HepG2 (cell line): ENCODE results near the gene CRIM1. TPM values are rescaled to one million over a fixed set of nuclear protein-coding genes. Genes with fewer than 3 reads are reported as not detected.

Source experiments
- ATAC-seq: fragments of 200-7000 bp; cut with Tn5 transposase; 3 replicates; pipeline ENCODE4 v1.9.1; 2020; ENCODE audit warnings: mild to moderate bottlenecking, moderate library complexity
- BruUV-seq: library from RNA; stranded (reverse); fragments of 400-500 nt; replicated peaks from 2 replicates; lab custom pipeline; 2021; lab: Mats Ljungman, UMichigan
- CTCF ChIA-PET: fragments of 300-600 bp; formaldehyde crosslinking; extraction: SDS; loops from one replicate; lab custom pipeline; 2021; ENCODE audit warnings: low total read pairs, inconsistent platforms, low intra/inter-chr PET ratio; lab: Yijun Ruan, JAX
- POLR2A ChIA-PET: fragments of 350-600 bp; sonication (Branson Sonifier 250); formaldehyde crosslinking; loops from one replicate; lab custom pipeline; 2020; ENCODE audit warnings: antibody characterized with exemption, inconsistent platforms; lab: Yijun Ruan, JAX
- DNase-seq: peaks from one replicate; pipeline ENCODE4 v3.0.0-alpha.2; 2015; ENCODE audit warnings: low spot score
- FAIRE-seq: peaks from 3 replicates; lab custom pipeline; 2011; peaks lifted over from hg19 to GRCh38; lab: Jason Lieb, UNC
- H2AFZ ChIP-seq: one replicate; pipeline ENCODE4 v1.6.1; 2011; ENCODE audit warnings: low read length, inconsistent platforms
- H3K27ac ChIP-seq: fragments of 300-600 bp; 3 replicates; pipeline ENCODE4 v1.8.0; 2011; ENCODE audit warnings: mixed run types, mild to moderate bottlenecking, mixed read lengths, low read length, inconsistent platforms; ENCODE audit not compliant: insufficient read depth; ENCODE audit errors: extremely low read length
- H3K27me3 ChIP-seq, 2 experiments: fragments of 200-600 bp in 1 of 2; 2 replicates in 1 of 2; 3 replicates in 1 of 2; pipeline versions ENCODE4 v1.6.0 to v1.8.0; 2011; ENCODE audit warnings: low read length in 2 of 2, mild to moderate bottlenecking in 2 of 2, moderate library complexity in 2 of 2, inconsistent platforms in 1 of 2; ENCODE audit not compliant: insufficient read depth in 2 of 2, control insufficient read depth in 1 of 2
- H3K36me3 ChIP-seq, 2 experiments: fragments of 200-600 bp in 1 of 2; replicated peaks in 1 of 2; 2 replicates in 1 of 2; 3 replicates in 1 of 2; pipeline versions ENCODE4 v1.5.1 to v1.8.0; 2011; ENCODE audit warnings: low read length in 2 of 2, inconsistent platforms in 1 of 2; ENCODE audit not compliant: insufficient read depth in 2 of 2, control insufficient read depth in 1 of 2
- H3K4me1 ChIP-seq: 2 replicates; pipeline ENCODE4 v1.5.1; 2012; ENCODE audit warnings: low read length, inconsistent platforms; ENCODE audit not compliant: insufficient read depth
- H3K4me2 ChIP-seq: 2 replicates; pipeline ENCODE4 v1.6.0; 2011; ENCODE audit warnings: low read depth, low read length, inconsistent platforms
- H3K4me3 ChIP-seq, 3 experiments: fragments of 200-600 bp in 1 of 3; sonication (generic), shearing (Covaris generic) in 1 of 3; replicated peaks in 1 of 3; 2 replicates each; pipeline ENCODE4 v1.5.1; 2011 to 2016; ENCODE audit warnings: low read length in 3 of 3, inconsistent platforms in 2 of 3, low read depth in 2 of 3, mild to moderate bottlenecking in 2 of 3, control low read depth in 1 of 3, mixed read lengths in 1 of 3; ENCODE audit not compliant: insufficient read depth in 1 of 3
- H3K79me2 ChIP-seq: one replicate; pipeline ENCODE4 v1.6.1; 2011; ENCODE audit warnings: low read length, inconsistent platforms; ENCODE audit not compliant: insufficient read depth
- H3K9ac ChIP-seq: 2 replicates; pipeline ENCODE4 v1.6.0; 2011; ENCODE audit warnings: mild to moderate bottlenecking, low read depth, low read length, inconsistent platforms; ENCODE audit not compliant: insufficient read depth
- H3K9me3 ChIP-seq: 2 replicates; pipeline ENCODE4 v1.5.1; 2012; ENCODE audit warnings: mild to moderate bottlenecking, low read length
- H4K20me1 ChIP-seq: 2 replicates; pipeline ENCODE4 v1.6.0; 2011; ENCODE audit warnings: inconsistent platforms, mild to moderate bottlenecking, low read length, moderate library complexity; ENCODE audit not compliant: insufficient read depth
- HIVEP1 ChIP-seq: sonication (generic); formaldehyde crosslinking; IDR thresholded peaks from 2 replicates; pipeline ENCODE4 v1.4.0; 2020; ENCODE audit warnings: mild to moderate bottlenecking, missing genetic modification reagents
- ZNF121 ChIP-seq: sonication (generic); formaldehyde crosslinking; IDR thresholded peaks from 2 replicates; pipeline ENCODE4 v1.5.0; 2020; ENCODE audit warnings: mild to moderate bottlenecking, missing genetic modification reagents
- WGBS: methylation state at CpG from one replicate; pipeline ENCODE4 v1.1.6; 2017; ENCODE audit warnings: low lambda C conversion rate; 5-methylcytosine and 5-hydroxymethylcytosine counted together
- in situ Hi-C: cut with HindIII; loops from 2 replicates; pipeline ENCODE4 v1.10.0; 2017; ENCODE audit warnings: low pct_unique_long_range_greater_than_20kb; ENCODE audit not compliant: extremely low pct_ligation_motif_present
- intact Hi-C: fragments of 100-400 bp; cut with micrococcal nuclease; formaldehyde crosslinking; loops from one replicate; pipeline ENCODE4 v1.10.0; 2022; ENCODE audit not compliant: unreplicated experiment
- polyA plus RNA-seq, 8 experiments: library from polyadenylated mRNA; depleted of rRNA in 3 of 8; stranded (reverse) in 7 of 8; unstranded in 1 of 8; fragments of >200 nt; fragmentation: Illumina TruSeq in 4 of 8; extraction: Trizol in 4 of 8; gene quantifications; 2 replicates each; pipeline versions ENCODE4 v1.2.1 to v1.2.3, GENCODE V29; 2011 to 2016; ENCODE audit warnings: low read depth in 4 of 8, missing spikeins in 1 of 8, mixed read lengths in 1 of 8; ENCODE audit not compliant: insufficient read depth in 1 of 8
- total RNA-seq, 5 experiments: library from RNA; depleted of rRNA; stranded (reverse); fragments of >200 nt; fragmentation: Illumina TruSeq; extraction: Trizol; gene quantifications; 2 replicates each; pipeline ENCODE4 v1.2.3, GENCODE V29; 2016; ENCODE audit warnings: low read depth in 1 of 5
- TF ChIP-seq, protein P1 (sequence below): fragments of 450-650 bp; IDR thresholded peaks from 2 replicates; pipeline ENCODE4 v1.6.1; 2016
- TF ChIP-seq, protein P2 (sequence below): sonication (generic); formaldehyde crosslinking; IDR thresholded peaks from 2 replicates; pipeline ENCODE4 v1.4.0; 2020; ENCODE audit warnings: mild to moderate bottlenecking, missing genetic modification reagents

The CRIM1 gene
- total and polyA plus RNA-seq, 2 of the 13 experiments (the other 11 are each of a cell fraction or from before 2014, with no cell fraction given) = 39.1 to 69.9 TPM

DNA sequence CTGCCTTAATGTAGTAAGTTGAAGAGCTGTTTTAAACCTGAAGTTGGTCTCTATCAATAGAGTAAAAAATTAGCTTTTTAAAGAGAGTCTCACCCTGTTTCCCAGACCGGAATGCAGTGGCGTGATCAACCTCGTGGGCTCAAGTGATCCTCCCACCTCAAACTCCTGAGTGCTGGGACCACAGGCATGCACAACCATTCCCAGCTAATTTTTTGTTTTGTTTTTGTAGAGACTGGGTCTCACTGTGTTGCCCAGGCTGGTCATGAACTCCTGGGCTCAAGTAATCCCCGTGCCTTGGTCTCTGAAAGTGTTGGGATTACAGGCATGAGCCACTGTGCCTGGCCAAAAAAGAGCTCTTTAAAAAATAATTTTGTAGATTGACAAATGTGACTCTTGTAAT, 40.3 kb downstream of the CRIM1 start:
- Histone ChIP-seq H3K36me3 (peaks cover 9 to 30% of the 10 kb centered on the region in 2 experiments; a peak in 4 of 5 replicates), H3K4me3 (no peak overlapping the region), H3K9ac (no peak overlapping the region), H3K27ac (no peak overlapping the region), H2AFZ (no peak overlapping the region), H3K79me2 (peaks cover 58% of the 10 kb centered on the region), H4K20me1 (peaks cover 4% of the 10 kb centered on the region; the same call in 1 of the 2 replicates), H3K4me1 (peaks cover 26% of the 10 kb centered on the region), H3K4me2 (no peak overlapping the region), H3K27me3 (no peaks in the 10 kb centered on the region), H3K9me3 (no peaks in the 10 kb centered on the region)
- ChIA-PET POLR2A (interaction anchor here (1.5 kb wide), 1 partner anchor 15 kb away, joined by 3 read pairs; no protein-coding TSS in a partner anchor), CTCF (no interaction called here)
- over 99% methylated on average over 4 of the region's 4 CpGs for WGBS
- TF ChIP-seq HIVEP1 (CRISPR knock-in tag) (no peak), ZNF121 (CRISPR knock-in tag) (peak; percentile 62)
- TF ChIP-seq, protein P1, sequence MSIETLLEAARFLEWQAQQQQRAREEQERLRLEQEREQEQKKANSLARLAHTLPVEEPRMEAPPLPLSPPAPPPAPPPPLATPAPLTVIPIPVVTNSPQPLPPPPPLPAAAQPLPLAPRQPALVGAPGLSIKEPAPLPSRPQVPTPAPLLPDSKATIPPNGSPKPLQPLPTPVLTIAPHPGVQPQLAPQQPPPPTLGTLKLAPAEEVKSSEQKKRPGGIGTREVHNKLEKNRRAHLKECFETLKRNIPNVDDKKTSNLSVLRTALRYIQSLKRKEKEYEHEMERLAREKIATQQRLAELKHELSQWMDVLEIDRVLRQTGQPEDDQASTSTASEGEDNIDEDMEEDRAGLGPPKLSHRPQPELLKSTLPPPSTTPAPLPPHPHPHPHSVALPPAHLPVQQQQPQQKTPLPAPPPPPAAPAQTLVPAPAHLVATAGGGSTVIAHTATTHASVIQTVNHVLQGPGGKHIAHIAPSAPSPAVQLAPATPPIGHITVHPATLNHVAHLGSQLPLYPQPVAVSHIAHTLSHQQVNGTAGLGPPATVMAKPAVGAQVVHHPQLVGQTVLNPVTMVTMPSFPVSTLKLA = no peak
- TF ChIP-seq, protein P2, sequence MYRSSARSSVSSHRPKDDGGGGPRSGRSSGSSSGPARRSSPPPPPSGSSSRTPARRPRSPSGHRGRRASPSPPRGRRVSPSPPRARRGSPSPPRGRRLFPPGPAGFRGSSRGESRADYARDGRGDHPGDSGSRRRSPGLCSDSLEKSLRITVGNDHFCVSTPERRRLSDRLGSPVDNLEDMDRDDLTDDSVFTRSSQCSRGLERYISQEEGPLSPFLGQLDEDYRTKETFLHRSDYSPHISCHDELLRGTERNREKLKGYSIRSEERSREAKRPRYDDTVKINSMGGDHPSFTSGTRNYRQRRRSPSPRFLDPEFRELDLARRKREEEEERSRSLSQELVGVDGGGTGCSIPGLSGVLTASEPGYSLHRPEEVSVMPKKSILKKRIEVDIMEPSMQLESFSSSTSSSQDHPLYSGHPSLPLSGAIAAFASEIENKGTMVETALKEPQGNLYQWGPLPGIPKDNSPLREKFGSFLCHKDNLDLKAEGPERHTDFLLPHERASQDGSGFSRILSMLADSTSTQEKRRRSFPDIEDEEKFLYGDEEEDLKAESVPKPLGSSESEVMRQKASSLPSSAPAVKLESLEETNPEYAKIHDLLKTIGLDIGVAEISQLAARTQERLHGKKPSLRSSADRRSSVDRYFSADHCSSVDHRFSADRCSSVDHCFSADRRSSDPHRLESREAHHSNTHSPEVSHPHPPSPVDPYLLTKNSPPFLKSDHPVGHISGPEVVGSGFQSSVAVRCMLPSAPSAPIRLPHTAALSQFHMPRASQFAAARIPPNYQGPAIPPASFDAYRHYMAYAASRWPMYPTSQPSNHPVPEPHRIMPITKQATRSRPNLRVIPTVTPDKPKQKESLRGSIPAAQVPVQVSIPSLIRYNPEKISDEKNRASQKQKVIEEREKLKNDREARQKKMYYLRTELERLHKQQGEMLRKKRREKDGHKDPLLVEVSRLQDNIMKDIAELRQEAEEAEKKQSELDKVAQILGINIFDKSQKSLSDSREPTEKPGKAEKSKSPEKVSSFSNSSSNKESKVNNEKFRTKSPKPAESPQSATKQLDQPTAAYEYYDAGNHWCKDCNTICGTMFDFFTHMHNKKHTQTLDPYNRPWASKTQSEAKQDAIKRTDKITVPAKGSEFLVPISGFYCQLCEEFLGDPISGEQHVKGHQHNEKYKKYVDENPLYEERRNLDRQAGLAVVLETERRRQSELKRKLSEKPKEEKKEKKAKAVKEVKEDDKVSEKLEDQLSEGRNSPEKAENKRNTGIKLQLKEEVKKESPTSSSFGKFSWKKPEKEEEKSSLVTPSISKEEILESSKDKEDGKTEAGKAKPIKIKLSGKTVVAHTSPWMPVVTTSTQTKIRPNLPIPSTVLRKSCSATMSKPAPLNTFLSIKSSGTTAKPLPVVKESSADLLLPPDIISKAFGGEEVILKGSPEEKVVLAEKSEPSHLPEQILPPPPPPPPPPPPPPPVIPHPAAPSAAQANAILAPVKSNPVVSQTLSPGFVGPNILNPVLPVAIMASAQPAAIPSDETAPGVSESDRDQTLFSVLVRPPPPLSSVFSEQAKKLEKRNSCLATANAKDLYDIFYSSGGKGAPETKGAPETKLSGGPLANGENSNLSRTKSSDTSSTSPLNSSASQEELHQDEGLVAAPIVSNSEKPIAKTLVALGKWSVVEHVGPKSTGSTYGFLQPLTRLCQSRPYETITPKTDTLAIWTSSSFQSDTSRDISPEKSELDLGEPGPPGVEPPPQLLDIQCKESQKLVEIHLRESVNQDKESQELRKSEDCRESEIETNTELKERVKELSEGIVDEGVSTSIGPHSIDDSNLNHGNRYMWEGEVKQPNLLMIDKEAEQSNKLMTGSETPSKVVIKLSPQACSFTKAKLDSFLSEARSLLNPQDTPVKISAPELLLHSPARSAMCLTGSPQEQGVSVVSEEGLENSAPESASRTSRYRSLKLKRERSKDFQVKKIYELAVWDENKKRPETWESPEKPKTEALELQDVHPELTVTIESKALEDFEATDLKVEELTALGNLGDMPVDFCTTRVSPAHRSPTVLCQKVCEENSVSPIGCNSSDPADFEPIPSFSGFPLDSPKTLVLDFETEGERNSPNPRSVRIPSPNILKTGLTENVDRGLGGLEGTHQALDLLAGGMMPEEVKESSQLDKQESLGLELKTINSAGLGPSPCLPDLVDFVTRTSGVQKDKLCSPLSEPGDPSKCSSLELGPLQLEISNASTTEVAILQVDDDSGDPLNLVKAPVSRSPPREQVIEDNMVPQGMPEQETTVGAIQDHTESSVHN (CRISPR knock-in tag) = no peak
- intact Hi-C loops = loop anchor here (5.0 kb wide), 1 partner anchor 39 kb away; the partner anchor contains the start of gene CRIM1
- in situ Hi-C loops = no loop called here
- BruUV-seq = no TSS peak
- FAIRE-seq (no peak), ATAC-seq (no peak), DNase-seq (no peak)
